Measurements from ENCODE around the gene PPP4R2.
A peak's percentile ranks its signal among the peaks of the same experiment; 100 is the strongest.

The PPP4R2 gene

GRCh38 chr3:72996473-72997333 is at the start of gene PPP4R2:
TSS of gene PPP4R2 (plus strand) at chr3:72996811. CDS start at chr3:72997038, 227 bp downstream.
- peak; percentile 86 to 88 for DNase-seq

- no peak for DNase-seq
These were observed 48.7 kb upstream of the PPP4R2 start for GRCh38 chr3:72947715-72948490.

- DNase-seq: no peak
These were observed 47.6 kb upstream of the PPP4R2 start for GRCh38 chr3:72949016-72949415.

- no peak for DNase-seq
These were observed 46.2 kb upstream of the PPP4R2 start for GRCh38 chr3:72950372-72950771.

GRCh38 chr3:72950801-72951200 is 45.8 kb upstream of the PPP4R2 start:
- no peak for DNase-seq

- DNase-seq: no peak
These were observed 45.3 kb upstream of the PPP4R2 start for GRCh38 chr3:72951259-72951722.

GRCh38 chr3:72953325-72953956 is 43.2 kb upstream of the PPP4R2 start:
- DNase-seq: no peak

- no peak for DNase-seq
These were observed 39.3 kb upstream of the PPP4R2 start for GRCh38 chr3:72957297-72957696.

- no peak for DNase-seq
These were observed 37.3 kb upstream of the PPP4R2 start for GRCh38 chr3:72959336-72959735.

GRCh38 chr3:72960812-72961518 is 35.6 kb upstream of the PPP4R2 start:
- DNase-seq: peak in 1 of 2 experiments; percentile 20

GRCh38 chr3:72961752-72962151 is 34.9 kb upstream of the PPP4R2 start:
- DNase-seq: no peak

- no peak for DNase-seq
These were observed 34.3 kb upstream of the PPP4R2 start for GRCh38 chr3:72962317-72962716.

- no peak for DNase-seq
These were observed 32.0 kb upstream of the PPP4R2 start for GRCh38 chr3:72964633-72965032.

- no peak for DNase-seq
These were observed 28.3 kb upstream of the PPP4R2 start for GRCh38 chr3:72968266-72968664.

GRCh38 chr3:72969766-72970165 is 26.8 kb upstream of the PPP4R2 start:
- DNase-seq: no peak

- DNase-seq: no peak
These were observed 25.7 kb upstream of the PPP4R2 start for GRCh38 chr3:72970942-72971341.

- DNase-seq: no peak
These were observed 23.9 kb upstream of the PPP4R2 start for GRCh38 chr3:72972706-72973030.

- no peak for DNase-seq
These were observed 23.4 kb upstream of the PPP4R2 start for GRCh38 chr3:72973031-72973723.

GRCh38 chr3:72973786-72974185 is 22.8 kb upstream of the PPP4R2 start:
- DNase-seq: no peak

GRCh38 chr3:72974956-72975355 is 21.7 kb upstream of the PPP4R2 start:
- DNase-seq: no peak

GRCh38 chr3:72976281-72976741 is 20.3 kb upstream of the PPP4R2 start:
- DNase-seq: no peak
